NT2/D1 (cell line): Measurements from ENCODE around the gene MBD3L4.

Experiments
- SUZ12 ChIP-seq: IDR thresholded peaks from 2 replicates; pipeline ENCODE4 v1.6.1; 2011; ENCODE audit not compliant: insufficient read length, insufficient read depth; ENCODE audit errors: extremely low read depth
- YY1 ChIP-seq: IDR thresholded peaks from 2 replicates; pipeline ENCODE4 v1.6.1; 2011; ENCODE audit not compliant: insufficient read length, insufficient read depth
- ZNF274 ChIP-seq: IDR thresholded peaks from 2 replicates; pipeline ENCODE4 v1.6.1; 2011; ENCODE audit warnings: mild to moderate bottlenecking, low read depth, low read length

DNA sequence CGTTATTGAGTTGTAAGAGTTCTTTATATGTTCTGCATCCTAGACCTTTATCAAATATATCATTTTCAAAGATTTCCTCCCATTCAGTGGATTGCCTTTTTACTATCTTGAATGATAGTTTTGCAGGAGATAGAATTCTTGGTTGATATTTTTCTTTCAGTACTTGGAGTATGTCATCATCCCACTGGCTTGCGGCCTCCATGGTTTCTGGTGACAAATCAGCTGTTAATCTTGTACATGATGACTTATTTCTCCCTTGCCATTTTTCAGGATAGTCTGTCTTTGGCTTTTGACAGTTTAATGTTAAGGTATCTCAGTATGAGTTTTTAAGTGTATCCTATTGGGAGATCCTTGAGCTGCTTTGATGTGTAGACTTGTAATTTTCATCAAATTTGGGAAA, 38.0 kb upstream of the MBD3L4 start:
- TF ChIP-seq SUZ12 (no peak), YY1 (no peak), ZNF274 (no peak)
